NCI-H2107 treated with DMSO at 0.1 percent for 48 hours (cell line): ENCODE measurements around the gene CTIF.

Source experiments
- DNase-seq: peaks from one replicate; lab custom pipeline; 2025; ENCODE audit not compliant: unreplicated experiment; lab: John Stamatoyannopoulos, UW

The CTIF gene

GRCh38 chr18:48599391-48599790 is 60.6 kb downstream of the CTIF start:
- DNase-seq = no peak

- no peak for DNase-seq
Measured at GRCh38 chr18:48600046-48600445, 61.2 kb downstream of the CTIF start.

DNA sequence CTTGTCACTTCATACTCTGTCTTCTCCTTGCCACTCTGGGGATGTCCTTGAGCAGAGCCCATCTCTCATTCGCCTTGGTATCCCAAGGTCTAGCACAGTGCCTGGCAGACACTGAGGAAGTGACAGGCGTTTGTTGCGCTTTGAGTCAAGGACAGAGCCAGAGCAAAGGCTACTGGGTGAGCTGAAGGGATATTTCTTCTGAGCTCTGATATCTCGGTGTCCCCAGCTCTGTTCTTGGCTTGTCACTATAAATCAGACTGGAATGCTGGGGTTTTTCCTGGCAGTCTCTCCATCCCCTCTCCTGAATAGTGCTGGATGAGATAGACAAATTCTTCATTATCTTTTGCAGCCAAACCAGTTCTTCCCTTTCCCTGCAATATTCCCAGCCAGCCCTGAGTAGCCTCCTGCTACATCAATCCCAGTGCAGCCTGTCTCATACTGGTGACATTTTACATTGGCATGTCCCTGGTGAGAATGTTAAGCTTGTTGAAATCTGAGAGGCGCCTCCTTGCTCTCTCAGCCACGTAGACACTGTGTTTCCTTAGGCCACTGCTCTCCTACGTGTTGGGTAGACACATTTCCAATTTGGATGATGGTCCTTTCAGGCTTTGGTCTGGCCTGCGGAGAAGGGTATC is 61.7 kb downstream of the CTIF start:
- peak; percentile 51 for DNase-seq

GRCh38 chr18:48601343-48601742 is 62.5 kb downstream of the CTIF start:
- no peak for DNase-seq

- DNase-seq = no peak
Measured at GRCh38 chr18:48602759-48603390, 64.0 kb downstream of the CTIF start.

DNA sequence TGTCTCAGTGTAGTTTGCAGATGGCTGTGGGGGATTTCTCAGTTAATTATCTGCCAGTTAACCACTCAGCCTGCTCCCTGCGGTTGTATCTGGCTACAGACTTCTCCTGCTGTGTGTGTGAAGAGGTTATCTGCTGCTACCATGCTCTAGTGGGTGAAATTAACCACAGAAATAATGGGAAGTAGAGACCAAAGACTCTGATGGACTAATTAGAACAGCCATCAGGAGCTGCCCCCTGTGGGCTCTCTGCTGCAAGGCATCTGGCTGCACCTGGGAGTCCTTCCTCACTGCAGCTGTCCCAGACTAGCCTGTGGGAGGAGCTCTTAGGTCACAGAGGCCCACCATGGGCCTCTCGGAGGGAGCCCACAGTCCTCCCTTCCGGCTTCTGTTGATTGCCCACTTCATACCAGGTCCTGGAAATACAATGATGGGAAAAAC is 66.6 kb downstream of the CTIF start:
- peak; percentile 94 for DNase-seq

- no peak for DNase-seq
Measured at GRCh38 chr18:48607056-48607984, 68.5 kb downstream of the CTIF start.

DNA sequence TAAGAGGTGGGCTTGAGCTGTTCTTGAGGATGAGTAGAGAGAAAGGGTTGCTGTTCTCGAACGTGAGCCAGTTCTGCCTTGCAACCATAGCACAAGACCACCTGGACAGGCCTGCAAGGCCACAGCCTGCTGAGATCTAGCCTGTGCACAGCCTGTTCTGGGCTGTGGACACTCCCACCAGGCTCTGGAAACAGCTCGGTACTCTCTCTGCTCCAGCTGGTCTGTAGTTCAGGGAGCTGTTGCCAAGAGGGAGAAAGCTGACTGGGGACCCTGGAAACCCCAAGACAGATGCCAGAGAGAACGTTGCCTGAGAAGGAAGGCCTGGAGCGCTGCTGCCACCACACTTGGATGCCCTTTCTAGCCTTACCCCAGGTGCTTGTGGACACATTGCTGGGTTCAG is 69.8 kb downstream of the CTIF start:
- no peak for DNase-seq

GRCh38 chr18:48609114-48609513 is 70.3 kb downstream of the CTIF start:
- no peak for DNase-seq

GRCh38 chr18:48609820-48610815 is 71.3 kb downstream of the CTIF start:
- no peak for DNase-seq

- no peak for DNase-seq
Measured at GRCh38 chr18:48611203-48611602, 72.4 kb downstream of the CTIF start.

DNA sequence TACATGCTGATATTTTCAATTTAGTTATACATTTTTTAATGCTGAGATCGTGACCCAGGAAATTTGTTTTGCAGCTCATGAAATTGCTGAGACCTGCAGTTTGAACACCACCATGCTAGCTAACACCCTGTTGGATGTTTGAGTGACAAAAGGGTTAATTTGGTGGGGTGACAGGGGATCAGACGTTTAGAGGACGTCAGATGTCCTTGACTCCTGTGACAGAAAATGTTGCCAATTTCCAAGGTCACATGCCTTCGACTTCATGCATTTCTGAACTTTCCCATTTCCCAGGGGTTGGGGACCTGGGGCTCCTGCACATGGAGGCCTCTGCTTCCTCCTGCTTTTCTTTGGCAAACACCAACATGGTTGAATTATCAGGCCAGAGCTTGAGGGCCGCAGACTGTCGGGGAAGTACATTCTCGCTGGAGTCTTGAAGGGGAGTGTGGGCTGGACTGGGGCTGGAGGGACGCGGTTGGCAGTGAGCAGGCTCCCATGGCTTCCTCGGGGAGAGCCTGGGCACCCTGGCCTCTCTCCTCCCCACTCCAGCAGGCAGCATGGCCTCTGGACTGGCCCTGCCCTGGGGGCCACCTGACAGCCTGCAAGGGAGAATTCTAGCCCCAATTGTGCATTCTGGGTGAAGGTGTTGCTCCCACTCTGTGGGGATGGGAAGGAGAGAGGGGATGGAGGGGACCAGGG is 73.1 kb downstream of the CTIF start:
- no peak for DNase-seq

DNA sequence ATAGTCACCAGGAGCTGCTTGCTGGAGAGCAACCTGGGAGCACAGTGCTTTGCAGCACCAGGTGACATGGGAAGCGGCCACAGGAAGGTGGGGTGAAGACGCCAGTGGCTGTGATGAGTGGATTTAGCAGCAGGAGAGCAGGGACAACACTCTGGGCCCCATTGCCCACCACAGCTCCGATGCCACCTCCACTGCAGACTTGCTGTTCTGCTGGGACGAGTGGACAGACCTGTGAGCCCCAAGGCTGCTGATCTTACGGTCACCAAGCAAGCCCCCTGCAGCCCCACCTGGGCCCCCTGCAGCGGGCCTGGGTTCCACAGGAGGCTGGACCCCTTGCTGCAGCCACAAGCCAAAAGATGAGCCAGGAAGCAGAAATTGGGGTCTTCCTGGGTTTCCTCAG is 73.7 kb downstream of the CTIF start:
- no peak for DNase-seq

GRCh38 chr18:48612917-48613316 is 74.1 kb downstream of the CTIF start:
- DNase-seq = no peak

GRCh38 chr18:48613589-48614404 is 75.0 kb downstream of the CTIF start:
- DNase-seq = no peak

GRCh38 chr18:48615566-48616401 is 77.0 kb downstream of the CTIF start:
- no peak for DNase-seq

DNA sequence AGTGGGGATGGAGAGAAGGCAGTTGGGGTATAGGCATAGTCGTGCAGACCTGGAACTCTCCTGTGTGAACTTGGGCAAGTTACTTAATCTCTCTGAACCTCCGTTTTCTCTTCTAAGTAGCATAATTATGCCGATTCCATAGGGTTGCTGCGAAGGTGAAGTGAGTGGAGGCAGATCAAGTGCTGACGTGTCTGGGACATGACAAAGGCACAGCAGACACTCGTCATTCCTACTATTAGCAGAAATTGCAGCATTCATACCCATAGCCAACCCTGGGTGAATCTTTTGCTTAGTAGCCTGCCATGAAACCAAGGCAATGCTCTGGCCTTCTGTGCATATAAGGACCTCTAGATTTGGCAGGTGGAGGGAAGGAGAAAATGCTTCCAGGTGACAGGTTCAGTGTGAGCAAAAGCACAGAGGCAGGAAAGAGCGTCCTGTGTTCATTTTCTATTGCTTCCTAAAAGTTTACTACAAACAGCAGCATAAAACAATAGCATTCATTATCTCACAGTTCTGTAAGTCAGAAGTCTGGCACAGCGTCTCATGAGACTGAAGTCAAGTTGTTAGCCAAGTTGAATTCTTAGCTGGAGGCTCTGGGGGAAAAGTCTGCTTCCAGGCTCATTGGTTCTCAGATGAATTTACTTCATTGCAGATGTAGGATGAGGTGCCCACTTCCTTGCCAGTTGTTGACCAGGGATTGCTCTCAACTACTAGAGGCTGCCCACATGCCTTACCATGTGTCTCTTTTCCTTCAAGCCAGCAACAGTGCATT is 77.8 kb downstream of the CTIF start:
- no peak for DNase-seq
